HG02981 (cell line): Measurements from ENCODE around the gene SNTB2.
"Not testable (repeated sequence)": the region's sequence is repeated elsewhere in the genome, so short reads cannot be mapped to it uniquely, and the experiment has no call there.

Experiments
- ATAC-seq: cut with Tn5 transposase; IDR thresholded peaks from one replicate; pipeline ENCODE4 v1.9.1; 2021; ENCODE audit warnings: mild to moderate bottlenecking, moderate library complexity; ENCODE audit not compliant: unreplicated experiment

SNTB2 gene

GRCh38 chr16:69233124-69233523 is 46.2 kb downstream of the SNTB2 start:
- ATAC-seq: no peak

- ATAC-seq: no peak
These were observed 47.5 kb downstream of the SNTB2 start for GRCh38 chr16:69234460-69234859.

- ATAC-seq: no peak
These were observed 49.4 kb downstream of the SNTB2 start for GRCh38 chr16:69236319-69236718.

GRCh38 chr16:69237296-69237695 is 50.3 kb downstream of the SNTB2 start:
- no peak for ATAC-seq

GRCh38 chr16:69239851-69240250 is 52.9 kb downstream of the SNTB2 start:
- ATAC-seq: no peak

GRCh38 chr16:69240331-69240730 is 53.4 kb downstream of the SNTB2 start:
- no peak for ATAC-seq

GRCh38 chr16:69241926-69242325 is 55.0 kb downstream of the SNTB2 start:
- no peak for ATAC-seq

- no peak for ATAC-seq
These were observed 56.5 kb downstream of the SNTB2 start for GRCh38 chr16:69243479-69243878.

GRCh38 chr16:69244336-69244735 is 57.4 kb downstream of the SNTB2 start:
- no peak for ATAC-seq

GRCh38 chr16:69250081-69250480 is 63.1 kb downstream of the SNTB2 start:
- no peak for ATAC-seq

- no peak for ATAC-seq
These were observed 66.9 kb downstream of the SNTB2 start for GRCh38 chr16:69253870-69254341.

GRCh38 chr16:69259428-69259764 is 72.4 kb downstream of the SNTB2 start:
- ATAC-seq: not testable (repeated sequence)

- ATAC-seq: no peak
These were observed 73.1 kb downstream of the SNTB2 start for GRCh38 chr16:69260019-69260418.

- no peak for ATAC-seq
These were observed 73.5 kb downstream of the SNTB2 start for GRCh38 chr16:69260506-69260905.

GRCh38 chr16:69266334-69267063 is 79.5 kb downstream of the SNTB2 start:
- ATAC-seq: no peak

- no peak for ATAC-seq
These were observed 80.7 kb downstream of the SNTB2 start for GRCh38 chr16:69267633-69268032.

- ATAC-seq: no peak
These were observed 83.4 kb downstream of the SNTB2 start for GRCh38 chr16:69270395-69270794.

GRCh38 chr16:69270831-69271230 is 83.9 kb downstream of the SNTB2 start:
- no peak for ATAC-seq

GRCh38 chr16:69273009-69273408 is 86.0 kb downstream of the SNTB2 start:
- ATAC-seq: no peak

- ATAC-seq: no peak
These were observed 87.8 kb downstream of the SNTB2 start for GRCh38 chr16:69274699-69275235.

- no peak for ATAC-seq
These were observed 89.5 kb downstream of the SNTB2 start for GRCh38 chr16:69276148-69277115.

- ATAC-seq: no peak
These were observed 90.4 kb downstream of the SNTB2 start for GRCh38 chr16:69277413-69277812.
